Effector memory CD4-positive, alpha-beta T cell (primary cell): ENCODE measurements around the gene ACSF2.

ENCODE experiments used
- DNase-seq, 3 donors: peaks; one replicate each; pipeline ENCODE4 v3.0.0-alpha.2; 2020
- H3K27ac ChIP-seq: 2 replicates; pipeline ENCODE4 v1.7.0; 2013; ENCODE audit warnings: mild to moderate bottlenecking, low read length, moderate library complexity; ENCODE audit not compliant: insufficient read depth, poor library complexity, severe bottlenecking
- H3K27me3 ChIP-seq: replicated peaks from 2 replicates; pipeline ENCODE4 v1.7.0; 2013; ENCODE audit warnings: mild to moderate bottlenecking, low read length; ENCODE audit not compliant: insufficient read depth, control insufficient read depth, poor library complexity, severe bottlenecking
- H3K36me3 ChIP-seq: 2 replicates; pipeline ENCODE4 v1.7.0; 2013; ENCODE audit warnings: mild to moderate bottlenecking, low read length, moderate library complexity; ENCODE audit not compliant: control insufficient read depth, insufficient read depth
- H3K4me1 ChIP-seq: 2 replicates; pipeline ENCODE4 v1.7.0; 2013; ENCODE audit warnings: low read length, mild to moderate bottlenecking; ENCODE audit not compliant: control insufficient read depth, insufficient read depth, poor library complexity, severe bottlenecking
- H3K4me3 ChIP-seq: 2 replicates; pipeline ENCODE4 v1.7.0; 2013; ENCODE audit warnings: low read length, low read depth, mild to moderate bottlenecking; ENCODE audit not compliant: insufficient read depth, poor library complexity, severe bottlenecking
- H3K9me3 ChIP-seq: 2 replicates; pipeline ENCODE4 v1.7.0; 2013; ENCODE audit warnings: mild to moderate bottlenecking, low read length, moderate library complexity; ENCODE audit not compliant: control insufficient read depth
- total RNA-seq, 3 donors: gene quantifications; one replicate each; lab custom pipeline; 2026; lab: John Stamatoyannopoulos, UW

Gene ACSF2, protein sequence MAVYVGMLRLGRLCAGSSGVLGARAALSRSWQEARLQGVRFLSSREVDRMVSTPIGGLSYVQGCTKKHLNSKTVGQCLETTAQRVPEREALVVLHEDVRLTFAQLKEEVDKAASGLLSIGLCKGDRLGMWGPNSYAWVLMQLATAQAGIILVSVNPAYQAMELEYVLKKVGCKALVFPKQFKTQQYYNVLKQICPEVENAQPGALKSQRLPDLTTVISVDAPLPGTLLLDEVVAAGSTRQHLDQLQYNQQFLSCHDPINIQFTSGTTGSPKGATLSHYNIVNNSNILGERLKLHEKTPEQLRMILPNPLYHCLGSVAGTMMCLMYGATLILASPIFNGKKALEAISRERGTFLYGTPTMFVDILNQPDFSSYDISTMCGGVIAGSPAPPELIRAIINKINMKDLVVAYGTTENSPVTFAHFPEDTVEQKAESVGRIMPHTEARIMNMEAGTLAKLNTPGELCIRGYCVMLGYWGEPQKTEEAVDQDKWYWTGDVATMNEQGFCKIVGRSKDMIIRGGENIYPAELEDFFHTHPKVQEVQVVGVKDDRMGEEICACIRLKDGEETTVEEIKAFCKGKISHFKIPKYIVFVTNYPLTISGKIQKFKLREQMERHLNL
- 12.4 to 18.4 (median 16.2) reads per million in 3 donors for total RNA-seq

DNA sequence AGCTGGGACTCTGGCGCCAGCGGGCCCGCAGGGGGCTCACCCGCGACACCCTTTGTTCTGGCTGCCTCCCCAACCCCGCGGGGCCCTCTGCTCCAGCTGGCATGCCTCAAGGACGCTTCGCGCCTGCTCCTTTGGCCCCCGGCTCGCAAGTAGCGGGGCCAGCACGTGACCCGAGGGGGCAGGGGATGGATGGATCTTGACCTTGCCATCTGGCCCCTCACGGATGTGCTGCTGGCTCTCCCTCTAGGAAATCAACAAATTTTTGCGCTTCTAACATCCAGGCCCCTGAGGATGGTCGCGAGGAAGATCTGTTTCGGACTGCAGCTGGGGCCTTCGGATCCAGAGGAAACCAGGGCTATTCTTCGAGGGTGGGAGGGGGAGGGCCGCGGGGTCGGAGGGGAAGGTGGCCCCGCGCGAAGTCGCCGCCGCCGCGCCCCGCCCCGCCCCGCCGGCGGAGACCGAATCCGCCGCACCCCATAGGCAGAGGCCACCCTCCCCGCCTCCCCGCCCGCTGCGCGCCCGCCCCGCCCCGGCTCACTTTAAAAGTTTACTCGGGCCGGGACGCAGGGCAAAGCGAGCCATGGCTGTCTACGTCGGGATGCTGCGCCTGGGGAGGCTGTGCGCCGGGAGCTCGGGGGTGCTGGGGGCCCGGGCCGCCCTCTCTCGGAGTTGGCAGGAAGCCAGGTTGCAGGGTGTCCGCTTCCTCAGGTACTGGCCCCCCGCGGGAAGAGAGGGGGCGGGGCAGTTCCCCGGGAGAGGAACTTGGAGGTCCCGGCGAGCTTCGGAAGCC lies at the start of gene ACSF2:
ACSF2 (plus strand) TSS at position 537 of the 790 bp plus-strand sequence; CDS start at position 581, 44 bp downstream.
- Histone ChIP-seq H3K27ac (peak within 1 kb of the TSS; percentile 57), H3K27me3 (no peaks in the 10 kb centered on the region), H3K9me3 (no peaks in the 10 kb centered on the region), H3K4me1 (peaks cover 24% of the 10 kb centered on the region), H3K4me3 (peak within 1 kb of the TSS; percentile 72), H3K36me3 (no peaks in the 10 kb centered on the region)
- peak; percentile 51 to 66 (median 64) for DNase-seq

DNA sequence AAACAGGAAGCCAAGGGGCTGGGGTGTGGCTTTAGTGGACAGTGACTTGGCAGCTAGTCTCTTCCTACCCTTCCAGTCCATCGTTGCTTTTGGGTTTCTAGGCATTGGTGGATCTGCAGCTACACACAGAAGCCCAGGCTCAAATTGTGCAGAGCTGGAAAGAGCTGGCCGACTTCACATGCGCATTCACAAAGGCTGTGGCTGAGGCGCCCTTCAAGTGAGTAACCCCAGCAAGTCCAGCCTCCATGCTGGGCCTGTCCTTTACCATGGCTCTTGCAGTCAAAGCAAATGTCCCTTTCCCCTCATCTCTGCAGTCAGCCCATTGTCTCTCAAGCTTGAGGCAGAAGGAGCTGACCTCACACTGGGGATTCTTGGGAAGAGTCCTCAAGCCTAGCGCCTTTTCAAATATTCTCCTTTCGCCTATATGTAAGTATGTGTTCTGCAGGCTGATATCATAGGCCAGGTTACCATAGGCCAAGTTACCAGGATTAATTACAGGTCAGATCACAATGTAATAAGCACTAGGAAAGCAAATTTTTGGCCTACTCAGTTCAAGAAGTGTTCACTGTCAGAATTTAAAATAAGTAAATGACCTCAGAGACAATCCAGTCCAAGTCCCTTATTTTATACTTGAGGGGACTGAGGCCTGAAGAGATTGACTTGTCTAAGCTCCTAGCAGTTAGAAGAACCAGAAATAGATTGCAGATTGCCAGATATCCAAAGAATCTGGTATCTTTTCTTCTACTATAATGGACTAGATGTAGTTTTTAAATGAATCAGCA lies 46.5 kb upstream of the ACSF2 start:
- no peaks in the 10 kb centered on the region for H3K27me3 ChIP-seq
- no peak overlapping the region for H3K27ac ChIP-seq
- no peak overlapping the region for H3K4me3 ChIP-seq
- no peak for DNase-seq
- H3K4me1 ChIP-seq, result no peaks in the 10 kb centered on the region
- H3K36me3 ChIP-seq, result peaks cover 33% of the 10 kb centered on the region
- H3K9me3 ChIP-seq, result no peaks in the 10 kb centered on the region

- Histone ChIP-seq H3K4me1 (no peaks in the 10 kb centered on the region), H3K27ac (no peak overlapping the region), H3K36me3 (peaks cover 43% of the 10 kb centered on the region), H3K9me3 (no peaks in the 10 kb centered on the region), H3K27me3 (no peaks in the 10 kb centered on the region), H3K4me3 (no peak overlapping the region)
- no peak for DNase-seq
Observed at GRCh38 chr17:50380369-50381259, 45.4 kb upstream of the ACSF2 start.

DNA sequence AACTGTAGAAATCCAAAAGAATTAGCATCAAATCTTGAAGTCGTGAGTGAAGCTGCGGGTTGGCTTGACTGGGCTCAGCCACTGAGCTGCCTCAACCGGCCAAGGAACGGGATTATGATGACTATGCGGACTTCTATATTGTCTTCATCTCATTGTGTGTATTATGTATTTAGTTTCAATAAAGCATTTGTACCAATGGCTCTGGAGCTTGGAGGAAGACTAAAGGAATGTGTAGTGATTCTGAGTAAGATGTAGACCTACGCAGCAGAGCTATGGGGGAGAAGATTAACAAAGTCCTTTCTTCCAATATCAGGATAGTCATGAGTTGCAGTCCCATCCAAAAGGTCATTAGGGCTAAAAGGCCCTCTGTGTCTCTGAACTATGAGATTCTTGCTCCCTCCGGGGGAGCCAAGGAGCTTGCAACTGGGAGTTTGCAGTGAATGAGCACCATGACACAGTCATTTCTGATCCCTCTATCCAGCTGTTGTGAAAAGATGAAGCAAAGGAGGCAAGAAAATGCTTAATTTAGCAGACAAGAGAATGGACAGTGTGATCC lies 44.7 kb upstream of the ACSF2 start:
- no peaks in the 10 kb centered on the region for H3K4me1 ChIP-seq
- no peaks in the 10 kb centered on the region for H3K9me3 ChIP-seq
- H3K27me3 ChIP-seq, result no peaks in the 10 kb centered on the region
- H3K36me3 ChIP-seq, result peaks cover 50% of the 10 kb centered on the region
- no peak overlapping the region for H3K4me3 ChIP-seq
- no peak for DNase-seq
- no peak overlapping the region for H3K27ac ChIP-seq

DNA sequence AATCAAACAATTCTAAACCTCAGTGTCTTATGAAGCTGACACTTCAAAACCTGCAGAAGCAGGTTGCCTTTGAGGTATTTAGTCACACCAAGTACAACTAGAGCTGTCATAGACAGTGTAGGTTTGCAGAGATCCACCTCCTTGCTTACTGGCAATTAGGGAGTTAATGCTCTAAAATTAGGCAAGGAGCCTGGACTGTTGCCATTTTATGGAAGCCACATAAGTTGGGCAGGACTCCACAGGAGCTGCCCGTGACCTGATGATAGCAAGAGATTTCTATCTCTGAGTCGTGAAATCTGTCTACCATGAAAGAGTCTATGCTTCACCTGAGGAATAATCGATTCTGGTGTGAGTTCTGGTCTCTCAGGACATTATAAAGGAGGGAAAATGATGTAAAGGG lies 44.1 kb upstream of the ACSF2 start:
- peaks cover 55% of the 10 kb centered on the region for H3K36me3 ChIP-seq

GRCh38 chr17:50382931-50383330 lies 43.1 kb upstream of the ACSF2 start:
- no peak overlapping the region for H3K27ac ChIP-seq

More for the DNA sequence above, 44.1 kb upstream of the ACSF2 start:
- H3K4me3 ChIP-seq, result no peak overlapping the region
- H3K9me3 ChIP-seq, result no peaks in the 10 kb centered on the region
- no peak for DNase-seq
- no peak overlapping the region for H3K27ac ChIP-seq
- no peaks in the 10 kb centered on the region for H3K27me3 ChIP-seq
- H3K4me1 ChIP-seq, result no peaks in the 10 kb centered on the region

GRCh38 chr17:50386510-50386909 lies 39.5 kb upstream of the ACSF2 start:
- no peak for DNase-seq
- peaks cover 93% of the 10 kb centered on the region for H3K36me3 ChIP-seq
- H3K9me3 ChIP-seq, result no peaks in the 10 kb centered on the region
- no peaks in the 10 kb centered on the region for H3K27me3 ChIP-seq
- H3K27ac ChIP-seq, result no peak overlapping the region
- no peaks in the 10 kb centered on the region for H3K4me1 ChIP-seq
- H3K4me3 ChIP-seq, result no peak overlapping the region

More at GRCh38 chr17:50382931-50383330, 43.1 kb upstream of the ACSF2 start:
- Histone ChIP-seq H3K27me3 (no peaks in the 10 kb centered on the region), H3K4me3 (no peak overlapping the region), H3K9me3 (no peaks in the 10 kb centered on the region), H3K36me3 (peaks cover 65% of the 10 kb centered on the region), H3K4me1 (no peaks in the 10 kb centered on the region)
- DNase-seq, result no peak

- no peaks in the 10 kb centered on the region for H3K4me1 ChIP-seq
Observed at GRCh38 chr17:50388728-50389127, 37.3 kb upstream of the ACSF2 start.

More at GRCh38 chr17:50388728-50389127, 37.3 kb upstream of the ACSF2 start:
- H3K36me3 ChIP-seq, result peaks cover 93% of the 10 kb centered on the region
- DNase-seq, result no peak
- no peak overlapping the region for H3K27ac ChIP-seq
- no peaks in the 10 kb centered on the region for H3K27me3 ChIP-seq
- no peak overlapping the region for H3K4me3 ChIP-seq
- H3K9me3 ChIP-seq, result no peaks in the 10 kb centered on the region
